HG03097 (cell line): ENCODE results near the gene PLA2G6.
A peak's percentile ranks its signal among the peaks of the same experiment; 100 is the strongest.
"Not testable (repeated sequence)": the region's sequence is repeated elsewhere in the genome, so short reads cannot be mapped to it uniquely, and the experiment has no call there.

Experiments used
- ATAC-seq: cut with Tn5 transposase; IDR thresholded peaks from one replicate; pipeline ENCODE4 v1.9.1; 2021; ENCODE audit not compliant: unreplicated experiment, low FRiP score

PLA2G6 gene

GRCh38 chr22:38191731-38192474 is 10.3 kb upstream of the PLA2G6 start:
- no peak for ATAC-seq

GRCh38 chr22:38191055-38191454 is 9.4 kb upstream of the PLA2G6 start:
- ATAC-seq: no peak

GRCh38 chr22:38190581-38190980 is 9.0 kb upstream of the PLA2G6 start:
- ATAC-seq: no peak

- ATAC-seq: no peak
These were observed 7.5 kb upstream of the PLA2G6 start for GRCh38 chr22:38189104-38189503.

GRCh38 chr22:38187413-38188212 is 6.0 kb upstream of the PLA2G6 start:
- no peak for ATAC-seq

GRCh38 chr22:38186429-38186828 is 4.8 kb upstream of the PLA2G6 start:
- no peak for ATAC-seq

- ATAC-seq: no peak
These were observed 3.2 kb upstream of the PLA2G6 start for GRCh38 chr22:38184788-38185187.

- peak; percentile 27 for ATAC-seq
These were observed 683 bp downstream of the PLA2G6 start for GRCh38 chr22:38180841-38181452.

- not testable (repeated sequence) for ATAC-seq
These were observed 3.1 kb downstream of the PLA2G6 start for GRCh38 chr22:38178605-38178937.

GRCh38 chr22:38177926-38178604 is 3.6 kb downstream of the PLA2G6 start:
- no peak for ATAC-seq

- ATAC-seq: not testable (repeated sequence)
These were observed 4.1 kb downstream of the PLA2G6 start for GRCh38 chr22:38177571-38177925.

GRCh38 chr22:38177044-38177443 is 4.6 kb downstream of the PLA2G6 start:
- no peak for ATAC-seq

GRCh38 chr22:38176170-38176741 is 5.4 kb downstream of the PLA2G6 start:
- ATAC-seq: no peak

- no peak for ATAC-seq
These were observed 6.2 kb downstream of the PLA2G6 start for GRCh38 chr22:38175206-38176118.

- ATAC-seq: no peak
These were observed 7.0 kb downstream of the PLA2G6 start for GRCh38 chr22:38174626-38175025.

- ATAC-seq: no peak
These were observed 8.1 kb downstream of the PLA2G6 start for GRCh38 chr22:38173641-38173906.

GRCh38 chr22:38172832-38173640 is 8.6 kb downstream of the PLA2G6 start:
- ATAC-seq: no peak

- ATAC-seq: no peak
These were observed 9.5 kb downstream of the PLA2G6 start for GRCh38 chr22:38171927-38172831.
